Measurements from ENCODE around the gene ZBTB42. TPM values are rescaled to one million over a fixed set of nuclear protein-coding genes. Genes with fewer than 3 reads are reported as not detected.

The ZBTB42 gene
- total RNA-seq, 1 donor from 2014 or later: 23.5 TPM

GRCh38 chr14:104786726-104787675 is 13.9 kb upstream of the ZBTB42 start:
- DNase-seq (ENCODE audit: low spot score in 2 of 2): no peak
- no peak for TF ChIP-seq CTCF (IDR thresholded peaks at IDR 0.05)
- H3K36me3 ChIP-seq: peaks cover 7 to 14% of the 10 kb centered on the region in 2 donors
- H3K4me1 ChIP-seq: peaks cover 10 to 28% of the 10 kb centered on the region in 2 donors
- intact Hi-C loops (cut with DNase I): no loop called here
- H3K27ac ChIP-seq: peak overlapping the region; percentile 35 to 45
- no peaks in the 10 kb centered on the region for H3K9me3 ChIP-seq
- no peak overlapping the region for H3K4me3 ChIP-seq
- no peaks in the 10 kb centered on the region for H3K27me3 ChIP-seq

GRCh38 chr14:104787736-104788135 is 13.2 kb upstream of the ZBTB42 start:
- H3K27ac ChIP-seq: peak overlapping the region in 1 of 2 donors; percentile 45
- peaks cover 15 to 35% of the 10 kb centered on the region in 2 donors for H3K4me1 ChIP-seq

GRCh38 chr14:104788161-104788818 is 12.6 kb upstream of the ZBTB42 start:
- Histone ChIP-seq H3K27me3 (no peaks in the 10 kb centered on the region), H3K4me3 (no peak overlapping the region), H3K36me3 (peaks cover 7 to 14% of the 10 kb centered on the region in 2 donors), H3K9me3 (no peaks in the 10 kb centered on the region), H3K4me1 (peaks cover 20 to 41% of the 10 kb centered on the region in 2 donors), H3K27ac (peak overlapping the region in 1 of 2 donors; percentile 45)
- DNase-seq (ENCODE audit: low spot score in 2 of 2): no peak
- no peak for TF ChIP-seq CTCF (IDR thresholded peaks at IDR 0.05)
- intact Hi-C loops (cut with DNase I): no loop called here

More at GRCh38 chr14:104787736-104788135, 13.2 kb upstream of the ZBTB42 start:
- H3K36me3 ChIP-seq: peaks cover 7 to 14% of the 10 kb centered on the region in 2 donors
- H3K4me3 ChIP-seq: no peak overlapping the region
- H3K27me3 ChIP-seq: no peaks in the 10 kb centered on the region
- intact Hi-C loops (cut with DNase I): no loop called here
- no peak for DNase-seq (ENCODE audit: low spot score in 2 of 2)
- no peak for TF ChIP-seq CTCF (IDR thresholded peaks at IDR 0.05)
- no peaks in the 10 kb centered on the region for H3K9me3 ChIP-seq

GRCh38 chr14:104788873-104789663 is 11.8 kb upstream of the ZBTB42 start:
- DNase-seq (ENCODE audit: low spot score in 2 of 2): no peak
- peaks cover 7 to 14% of the 10 kb centered on the region in 2 donors for H3K36me3 ChIP-seq
- H3K27ac ChIP-seq: no peak overlapping the region
- no peak for TF ChIP-seq CTCF (IDR thresholded peaks at IDR 0.05)
- H3K4me1 ChIP-seq: peaks cover 28 to 49% of the 10 kb centered on the region in 2 donors
- H3K27me3 ChIP-seq: no peaks in the 10 kb centered on the region
- no peaks in the 10 kb centered on the region for H3K9me3 ChIP-seq
- no peak overlapping the region for H3K4me3 ChIP-seq
- intact Hi-C loops (cut with DNase I): no loop called here
